Measurements from ENCODE around the gene SRRD. TPM values are rescaled to one million over a fixed set of nuclear protein-coding genes. Genes with fewer than 3 reads are reported as not detected.
A peak's percentile ranks its signal among the peaks of the same experiment; 100 is the strongest.

SRRD gene
- total RNA-seq, 2 experiments from 2014 or later = 23.1 to 33.0 TPM

DNA sequence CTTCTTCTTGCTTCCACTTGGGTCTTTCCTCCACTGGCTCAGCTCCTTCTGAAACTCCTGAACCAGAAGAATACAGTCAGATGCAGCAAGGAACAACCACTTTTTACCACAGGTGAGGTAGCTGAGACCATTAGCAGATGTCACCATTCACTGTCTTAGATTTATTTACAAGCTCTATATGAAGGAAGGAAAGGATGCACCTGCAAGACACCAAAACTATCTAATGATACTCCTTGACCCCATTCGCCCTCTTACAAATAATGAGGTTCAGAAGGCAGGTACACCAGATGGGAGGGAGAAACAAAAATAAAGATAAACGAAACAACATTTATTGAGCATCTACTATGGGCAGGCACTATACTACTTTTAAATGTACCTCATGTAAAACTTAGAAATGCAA lies 18.3 kb downstream of the SRRD start:
- Histone ChIP-seq H3K27ac (ENCODE audit: low read depth, low read length, poor library complexity, severe bottlenecking) (no peak overlapping the region), H3K4me3 (ENCODE audit: low read depth, low read length, poor library complexity, severe bottlenecking) (no peak overlapping the region), H3K4me2 (ENCODE audit: low read length) (no peak overlapping the region), H3K36me3 (ENCODE audit: insufficient read depth, low read length) (peaks cover 94% of the 10 kb centered on the region), H3K4me1 (ENCODE audit: insufficient read depth, low read length, poor library complexity, severe bottlenecking) (peaks cover 23% of the 10 kb centered on the region), H3K9me2 (ENCODE audit: insufficient read depth, low read length) (no peaks in the 10 kb centered on the region), H2AFZ (ENCODE audit: low read length) (no peak overlapping the region), H3K9me3 (ENCODE audit: low read length) (no peaks in the 10 kb centered on the region), H4K20me1 (ENCODE audit: insufficient read depth, low read length) (no peaks in the 10 kb centered on the region), H3K79me2 (ENCODE audit: insufficient read depth, low read depth, low read length) (no peaks in the 10 kb centered on the region)
- ChIA-PET CTCF (ENCODE audit: unreplicated experiment) (no interaction called here), POLR2A (interaction anchor here (0.6 to 2.4 kb wide), 8 partner anchors 9 to 233 kb away, joined by 3 to 13 read pairs (median 4); partner anchors contain the start of gene TFIP11)
- DNase-seq (ENCODE audit: low spot score) = no peak
- TF ChIP-seq EZH2phosphoT487 (IDR thresholded peaks at IDR 0.05; ENCODE audit: borderline replicate concordance, low read depth, low read length) = no peak
- TF ChIP-seq, protein P1, sequence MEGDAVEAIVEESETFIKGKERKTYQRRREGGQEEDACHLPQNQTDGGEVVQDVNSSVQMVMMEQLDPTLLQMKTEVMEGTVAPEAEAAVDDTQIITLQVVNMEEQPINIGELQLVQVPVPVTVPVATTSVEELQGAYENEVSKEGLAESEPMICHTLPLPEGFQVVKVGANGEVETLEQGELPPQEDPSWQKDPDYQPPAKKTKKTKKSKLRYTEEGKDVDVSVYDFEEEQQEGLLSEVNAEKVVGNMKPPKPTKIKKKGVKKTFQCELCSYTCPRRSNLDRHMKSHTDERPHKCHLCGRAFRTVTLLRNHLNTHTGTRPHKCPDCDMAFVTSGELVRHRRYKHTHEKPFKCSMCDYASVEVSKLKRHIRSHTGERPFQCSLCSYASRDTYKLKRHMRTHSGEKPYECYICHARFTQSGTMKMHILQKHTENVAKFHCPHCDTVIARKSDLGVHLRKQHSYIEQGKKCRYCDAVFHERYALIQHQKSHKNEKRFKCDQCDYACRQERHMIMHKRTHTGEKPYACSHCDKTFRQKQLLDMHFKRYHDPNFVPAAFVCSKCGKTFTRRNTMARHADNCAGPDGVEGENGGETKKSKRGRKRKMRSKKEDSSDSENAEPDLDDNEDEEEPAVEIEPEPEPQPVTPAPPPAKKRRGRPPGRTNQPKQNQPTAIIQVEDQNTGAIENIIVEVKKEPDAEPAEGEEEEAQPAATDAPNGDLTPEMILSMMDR (conservative IDR thresholded peaks at IDR 0.05; ENCODE audit: low read length) = no peak
- no TSS peak for BruUV-seq (replicated peaks)
- intact Hi-C loops (cut with micrococcal nuclease; ENCODE audit: unreplicated experiment) = no loop called here

DNA sequence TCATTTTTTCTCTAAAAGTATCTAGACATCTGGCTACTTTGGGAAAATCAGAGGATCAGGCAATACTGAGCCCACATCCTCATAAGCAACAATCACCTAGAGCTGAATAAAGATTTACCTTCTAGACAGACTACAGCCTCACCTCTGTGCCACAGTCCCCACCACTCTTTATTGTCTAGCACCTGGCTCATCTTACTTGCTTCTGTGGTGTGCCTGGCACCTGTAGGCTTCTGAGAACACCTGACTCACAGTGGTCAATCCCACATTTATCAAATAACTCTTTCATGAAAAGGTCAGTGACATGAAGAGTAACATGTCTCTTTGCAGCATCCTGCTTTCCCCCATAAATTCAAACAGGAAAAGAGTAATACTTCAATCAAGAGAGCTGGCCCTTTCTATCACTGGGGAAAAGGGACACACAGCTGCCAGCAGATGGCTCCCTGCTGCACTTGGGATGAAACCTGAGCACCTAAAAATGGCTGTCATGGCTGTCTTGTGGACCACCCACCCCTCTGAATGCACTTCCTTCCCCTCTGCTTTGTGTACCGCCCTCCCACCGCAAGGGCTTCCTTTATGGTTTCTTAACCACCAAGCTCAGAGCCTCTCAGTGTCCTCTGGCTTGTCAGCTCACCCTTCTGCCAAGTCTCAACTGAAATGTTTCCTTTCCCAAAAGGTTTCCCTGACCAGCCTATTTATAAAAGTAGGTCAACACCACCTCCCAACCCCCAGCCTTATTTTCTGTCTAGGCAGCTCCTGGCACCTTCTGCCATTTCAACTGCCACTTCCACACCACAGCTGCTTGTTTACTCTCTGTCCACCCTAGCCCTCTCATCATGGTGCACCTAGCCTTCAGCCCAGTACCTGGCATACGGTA lies 19.2 kb downstream of the SRRD start:
- Histone ChIP-seq H3K27ac (ENCODE audit: low read depth, low read length, poor library complexity, severe bottlenecking) (peak overlapping the region; percentile 58), H3K4me2 (ENCODE audit: low read length) (peak overlapping the region; percentile 55), H3K79me2 (ENCODE audit: insufficient read depth, low read depth, low read length) (no peaks in the 10 kb centered on the region), H3K36me3 (ENCODE audit: insufficient read depth, low read length) (peaks cover 94% of the 10 kb centered on the region), H2AFZ (ENCODE audit: low read length) (no peak overlapping the region), H3K9me2 (ENCODE audit: insufficient read depth, low read length) (no peaks in the 10 kb centered on the region), H3K4me1 (ENCODE audit: insufficient read depth, low read length, poor library complexity, severe bottlenecking) (peaks cover 23% of the 10 kb centered on the region), H4K20me1 (ENCODE audit: insufficient read depth, low read length) (no peaks in the 10 kb centered on the region), H3K9me3 (ENCODE audit: low read length) (no peaks in the 10 kb centered on the region), H3K4me3 (ENCODE audit: low read depth, low read length, poor library complexity, severe bottlenecking) (no peak overlapping the region)
- intact Hi-C loops (cut with micrococcal nuclease; ENCODE audit: unreplicated experiment) = no loop called here
- CTCF ChIA-PET (ENCODE audit: unreplicated experiment) = interaction anchor here (0.7 to 1.0 kb wide), 3 partner anchors 30 to 158 kb away, joined by 3 read pairs; no protein-coding TSS in a partner anchor
- POLR2A ChIA-PET = interaction anchor here (1.3 to 2.4 kb wide), 4 partner anchors 8 to 31 kb away, joined by 3 to 13 read pairs (median 6); partner anchors contain the start of genes HPS4, SRRD and TFIP11
- peak; percentile 89 for DNase-seq (ENCODE audit: low spot score)
- TF ChIP-seq, protein P1 (conservative IDR thresholded peaks at IDR 0.05; ENCODE audit: low read length) = peak; percentile 95
- no peak for TF ChIP-seq EZH2phosphoT487 (IDR thresholded peaks at IDR 0.05; ENCODE audit: borderline replicate concordance, low read depth, low read length)
- no TSS peak for BruUV-seq (replicated peaks)

All from OCI-LY7 (cell line).